T1000 (cell line): ENCODE data around the gene ECD.
A peak's percentile ranks its signal among the peaks of the same experiment; 100 is the strongest.

Experiments
- DNase-seq: peaks from one replicate; lab custom pipeline; 2025; ENCODE audit warnings: mixed read lengths; lab: John Stamatoyannopoulos, UW

Gene ECD

GRCh38 chr10:73167783-73168464, at the start of gene ECD, which contains the start of gene FAM149B1:
TSS of gene ECD (minus strand) at chr10:73168008. CDS start at chr10:73163937, 4,071 bp downstream.
TSS of gene FAM149B1 (plus strand) at chr10:73168119. CDS start at chr10:73168340, 221 bp downstream.
- DNase-seq = peak; percentile 78

GRCh38 chr10:73215749-73216148, 47.9 kb upstream of the ECD start:
- DNase-seq = no peak

- no peak for DNase-seq
Observed at GRCh38 chr10:73211106-73211811, 43.5 kb upstream of the ECD start.

DNA sequence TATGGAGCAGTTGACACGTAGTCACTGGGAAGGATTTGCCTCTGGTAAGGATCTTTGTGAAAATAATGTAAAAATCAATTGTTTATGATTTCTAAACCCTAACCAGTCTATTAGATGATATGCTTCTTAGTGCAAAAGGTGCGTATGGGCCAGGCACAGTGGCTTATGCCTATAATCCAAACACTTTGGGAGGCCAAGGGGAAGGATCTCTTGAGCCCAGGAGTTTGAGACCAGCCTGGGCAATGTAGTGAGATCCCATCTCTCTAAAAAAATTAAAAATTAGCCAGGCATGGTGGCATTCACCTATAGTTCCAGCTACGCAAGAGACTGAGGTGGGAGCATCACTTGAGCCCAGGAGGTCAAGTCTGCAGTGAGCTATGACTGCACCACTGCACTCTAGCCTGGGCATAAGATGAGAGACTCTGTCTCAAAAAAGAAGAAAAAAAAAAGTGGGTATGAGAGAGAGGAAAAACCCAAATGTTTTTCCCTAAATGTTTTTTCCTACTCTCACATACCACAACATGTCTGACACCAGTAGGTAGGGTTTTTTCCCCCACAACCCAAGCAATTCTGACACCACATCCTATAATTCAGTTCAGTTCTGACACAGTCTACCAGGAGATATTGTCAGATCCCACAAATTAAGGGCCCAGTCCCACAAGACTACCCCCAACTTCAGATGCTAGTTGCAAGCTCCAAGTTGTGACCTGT, 42.7 kb upstream of the ECD start:
- no peak for DNase-seq

DNA sequence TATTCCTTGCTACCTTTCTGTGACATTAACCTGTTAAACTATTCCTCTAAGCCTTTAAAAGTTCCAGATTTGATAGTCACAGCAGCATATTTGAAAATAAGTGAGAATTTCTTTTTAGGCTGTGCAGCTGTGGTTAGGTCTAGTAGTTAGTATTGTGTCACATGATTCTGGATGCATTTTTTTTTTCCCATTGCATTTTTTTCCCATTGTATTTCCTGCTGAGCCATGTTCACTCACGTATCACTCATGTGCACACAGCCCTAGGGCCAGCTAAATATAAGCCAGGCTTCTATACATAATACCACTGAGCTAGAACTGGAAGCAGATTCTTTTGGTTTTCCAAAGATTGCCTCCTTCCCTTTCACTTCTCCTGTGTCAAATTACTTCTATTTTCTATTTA, 41.9 kb upstream of the ECD start:
- no peak for DNase-seq

DNA sequence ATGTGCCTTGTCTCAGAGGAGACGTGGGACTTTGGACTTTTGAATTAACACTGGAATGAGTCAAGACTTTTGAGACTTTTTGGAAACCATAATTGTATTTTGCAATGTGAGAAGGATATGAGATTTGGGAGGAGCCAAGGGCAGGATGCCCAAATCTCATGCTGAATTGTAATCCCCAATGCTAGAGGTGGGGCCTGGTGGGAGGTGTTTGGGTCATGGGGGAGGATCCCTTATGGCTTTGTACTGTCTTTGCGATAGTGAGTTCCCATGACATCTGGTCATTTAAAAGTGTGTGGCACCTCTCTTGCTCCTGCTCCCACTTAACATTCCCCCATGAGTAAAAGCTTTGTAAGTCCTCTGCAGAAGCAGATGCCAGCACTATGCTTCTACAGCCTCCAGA, 40.1 kb upstream of the ECD start:
- no peak for DNase-seq

GRCh38 chr10:73206385-73206784, 38.6 kb upstream of the ECD start:
- no peak for DNase-seq

GRCh38 chr10:73205890-73206289, 38.1 kb upstream of the ECD start:
- DNase-seq = no peak

- DNase-seq = no peak
Observed at GRCh38 chr10:73205081-73205480, 37.3 kb upstream of the ECD start.

DNA sequence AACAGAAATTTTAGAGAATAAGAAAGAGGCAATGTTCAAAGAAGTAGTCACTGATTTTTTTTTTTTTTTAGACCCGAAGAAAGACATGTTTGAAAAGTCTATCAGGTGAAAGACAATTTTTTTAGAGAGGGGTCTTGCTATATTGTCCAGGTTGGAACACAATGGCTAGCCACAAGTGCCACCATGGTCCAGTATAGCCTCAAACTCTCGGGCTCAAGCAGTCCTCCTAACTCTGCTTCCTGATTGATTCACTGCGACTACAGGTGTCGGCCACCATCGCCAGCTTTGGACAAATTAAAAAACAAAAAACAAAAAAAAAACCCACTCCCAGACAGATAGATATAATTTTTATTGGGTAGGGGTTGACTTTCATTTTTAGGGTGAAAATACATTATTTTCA, 22.4 kb upstream of the ECD start:
- DNase-seq = no peak

GRCh38 chr10:73186266-73186665, 18.5 kb upstream of the ECD start:
- no peak for DNase-seq

DNA sequence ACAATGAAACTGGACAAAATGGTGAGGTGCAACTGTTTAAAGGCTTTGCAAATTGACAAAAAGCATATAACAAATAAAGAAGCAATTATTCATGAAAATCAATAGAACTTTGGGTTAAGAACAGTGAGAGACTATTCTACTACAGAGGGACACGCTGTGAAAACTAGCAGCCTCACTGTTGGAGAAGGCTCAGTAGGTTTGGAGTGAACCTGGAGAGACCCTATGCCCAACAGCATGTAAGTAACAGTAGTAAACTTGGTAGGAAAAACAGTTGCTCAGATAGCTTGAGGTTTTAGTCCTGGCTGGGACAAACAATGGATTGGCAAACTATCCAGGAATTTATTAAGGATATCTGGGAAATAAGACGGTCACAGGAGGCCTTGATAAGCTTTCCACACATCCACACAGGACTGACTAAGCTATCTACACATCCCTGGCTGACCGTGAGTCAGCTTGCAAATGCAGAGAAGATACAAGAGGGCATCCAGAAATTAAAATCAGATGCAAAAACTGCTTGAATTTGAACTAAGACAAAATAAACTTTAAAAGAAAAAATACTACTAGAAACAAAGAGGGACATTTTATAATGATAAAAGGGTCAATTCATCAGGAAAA, 16.0 kb upstream of the ECD start:
- no peak for DNase-seq

- no peak for DNase-seq
Observed at GRCh38 chr10:73182568-73182967, 14.8 kb upstream of the ECD start.

- no peak for DNase-seq
Observed at GRCh38 chr10:73174148-73174925, 6.5 kb upstream of the ECD start.

DNA sequence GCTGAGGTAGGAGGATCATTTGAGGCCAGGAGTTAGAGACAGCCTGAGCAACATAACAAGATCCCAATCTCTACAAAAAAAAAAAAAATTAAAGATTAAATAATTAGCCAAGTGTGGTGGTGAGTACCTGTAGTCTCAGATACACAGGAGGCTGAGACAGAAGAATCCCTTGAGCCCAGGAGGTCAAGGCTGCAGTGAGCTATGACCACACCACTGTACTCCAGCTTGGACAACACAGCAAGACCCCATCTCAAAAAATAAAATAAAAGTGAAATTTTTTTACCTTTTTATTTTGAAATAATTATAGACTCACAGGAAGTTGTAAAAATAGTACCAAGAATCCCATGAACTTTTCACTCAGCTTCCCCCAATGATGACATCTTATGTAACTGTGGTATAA, 5.1 kb upstream of the ECD start:
- no peak for DNase-seq

GRCh38 chr10:73169320-73169719, 1.5 kb upstream of the ECD start:
- DNase-seq = no peak

GRCh38 chr10:73168465-73168803, 626 bp upstream of the ECD start:
- DNase-seq = no peak

DNA sequence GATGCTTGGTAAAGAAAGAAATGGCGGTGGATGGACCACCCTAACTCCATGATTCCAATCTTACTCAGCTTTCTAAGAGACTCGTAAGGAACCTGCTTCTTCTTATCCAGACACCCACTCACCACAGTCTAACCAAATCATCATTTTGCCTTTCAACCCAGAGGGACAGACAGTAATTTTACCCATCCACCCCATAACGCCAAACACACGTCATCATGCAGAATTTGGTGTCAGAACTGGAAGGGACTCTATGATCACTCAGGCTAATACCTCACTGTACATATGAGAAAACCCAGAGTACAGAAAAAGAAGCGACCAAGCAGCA, 388 bp downstream of the ECD start:
- no peak for DNase-seq

- no peak for DNase-seq
Observed at GRCh38 chr10:73166972-73167371, 836 bp downstream of the ECD start.

DNA sequence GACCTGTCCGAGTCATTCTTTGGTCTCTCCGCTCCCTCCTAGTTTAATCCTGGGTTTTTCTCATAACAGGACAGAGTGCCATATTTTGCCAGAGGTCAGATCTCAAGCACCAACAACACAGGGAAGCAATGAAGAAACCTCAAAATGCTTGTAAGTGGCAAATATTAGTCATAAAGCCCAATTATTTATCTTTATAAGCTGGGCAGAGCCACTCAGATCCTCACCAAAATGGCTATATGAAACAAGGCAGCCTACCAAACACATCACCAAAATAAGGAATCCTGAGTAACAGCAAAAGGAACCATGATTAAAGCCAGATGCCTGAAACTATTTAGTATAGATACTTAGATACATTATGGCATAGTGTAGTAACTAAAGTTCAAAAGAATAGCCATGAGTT, 4.7 kb downstream of the ECD start:
- DNase-seq = no peak

DNA sequence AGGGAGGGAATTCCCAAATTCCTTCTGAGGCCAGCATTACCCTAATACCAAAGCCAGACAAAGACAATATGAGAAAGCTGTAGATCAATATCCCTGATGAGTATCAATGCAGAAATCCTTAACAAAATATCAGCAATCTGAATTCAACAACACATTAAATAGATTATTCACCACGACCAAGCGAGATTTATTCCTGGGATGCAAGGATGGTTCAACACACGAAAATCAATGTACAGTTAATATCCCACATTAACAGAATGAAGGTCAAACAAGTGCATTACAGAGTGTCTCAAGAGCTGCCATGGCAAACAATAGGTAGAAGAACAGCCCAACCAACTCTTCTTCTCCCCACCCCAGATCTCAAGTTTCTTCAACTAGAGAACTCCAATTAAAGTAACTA, 6.1 kb downstream of the ECD start:
- DNase-seq = no peak

- DNase-seq = no peak
Observed at GRCh38 chr10:73161079-73161478, 6.7 kb downstream of the ECD start.
